ENCODE results near the gene C12orf42. TPM values are rescaled to one million over a fixed set of nuclear protein-coding genes. Genes with fewer than 3 reads are reported as not detected.

C12orf42 gene
- total RNA-seq, 1 donor: not detected

GRCh38 chr12:103313894-103314293 is 181.9 kb downstream of the C12orf42 start:
- DNase-seq (ENCODE audit: low read depth): no peak
- no peak overlapping the region for H3K4me3 ChIP-seq (ENCODE audit: low read depth, low read length)
- TF ChIP-seq, protein P1, sequence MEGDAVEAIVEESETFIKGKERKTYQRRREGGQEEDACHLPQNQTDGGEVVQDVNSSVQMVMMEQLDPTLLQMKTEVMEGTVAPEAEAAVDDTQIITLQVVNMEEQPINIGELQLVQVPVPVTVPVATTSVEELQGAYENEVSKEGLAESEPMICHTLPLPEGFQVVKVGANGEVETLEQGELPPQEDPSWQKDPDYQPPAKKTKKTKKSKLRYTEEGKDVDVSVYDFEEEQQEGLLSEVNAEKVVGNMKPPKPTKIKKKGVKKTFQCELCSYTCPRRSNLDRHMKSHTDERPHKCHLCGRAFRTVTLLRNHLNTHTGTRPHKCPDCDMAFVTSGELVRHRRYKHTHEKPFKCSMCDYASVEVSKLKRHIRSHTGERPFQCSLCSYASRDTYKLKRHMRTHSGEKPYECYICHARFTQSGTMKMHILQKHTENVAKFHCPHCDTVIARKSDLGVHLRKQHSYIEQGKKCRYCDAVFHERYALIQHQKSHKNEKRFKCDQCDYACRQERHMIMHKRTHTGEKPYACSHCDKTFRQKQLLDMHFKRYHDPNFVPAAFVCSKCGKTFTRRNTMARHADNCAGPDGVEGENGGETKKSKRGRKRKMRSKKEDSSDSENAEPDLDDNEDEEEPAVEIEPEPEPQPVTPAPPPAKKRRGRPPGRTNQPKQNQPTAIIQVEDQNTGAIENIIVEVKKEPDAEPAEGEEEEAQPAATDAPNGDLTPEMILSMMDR (IDR thresholded peaks at IDR 0.05; ENCODE audit: insufficient read depth, low read depth, low read length): no peak

DNA sequence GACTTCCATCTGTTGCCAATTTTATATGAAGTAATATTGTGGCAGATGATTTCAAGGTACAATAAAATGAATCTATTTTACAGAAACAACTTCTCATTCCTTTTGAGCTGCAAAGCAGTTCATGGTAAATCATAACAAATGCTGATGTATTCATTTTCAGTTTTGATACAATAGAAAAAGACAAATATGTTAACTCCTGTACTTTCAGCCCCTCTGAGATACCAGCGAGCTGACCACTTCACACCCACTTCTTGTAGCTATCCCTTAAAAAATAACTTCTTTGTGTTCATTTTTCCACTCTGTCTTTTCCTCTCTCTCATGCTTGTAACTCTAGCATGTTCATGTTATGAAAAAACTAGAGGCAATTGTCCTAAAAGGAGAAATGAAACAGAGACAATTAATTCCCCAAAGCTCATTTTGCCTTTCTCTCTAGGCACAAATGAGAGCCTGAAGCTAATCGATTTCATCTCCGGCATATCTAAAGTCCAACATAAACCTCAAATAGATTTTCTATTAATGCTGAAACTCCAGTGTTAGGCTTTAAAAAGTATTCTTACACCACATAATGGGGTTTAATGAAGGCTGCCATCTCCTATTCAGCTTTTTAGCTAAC is 182.9 kb downstream of the C12orf42 start:
- H3K4me3 ChIP-seq (ENCODE audit: low read depth, low read length): no peak overlapping the region
- no peak for DNase-seq (ENCODE audit: low read depth)
- TF ChIP-seq, protein P1 (IDR thresholded peaks at IDR 0.05; ENCODE audit: insufficient read depth, low read depth, low read length): no peak

- TF ChIP-seq, protein P1 (IDR thresholded peaks at IDR 0.05; ENCODE audit: insufficient read depth, low read depth, low read length): no peak
- no peak overlapping the region for H3K4me3 ChIP-seq (ENCODE audit: low read depth, low read length)
- no peak for DNase-seq (ENCODE audit: low read depth)
Measured at GRCh38 chr12:103310546-103311270, 185.1 kb downstream of the C12orf42 start.

DNA sequence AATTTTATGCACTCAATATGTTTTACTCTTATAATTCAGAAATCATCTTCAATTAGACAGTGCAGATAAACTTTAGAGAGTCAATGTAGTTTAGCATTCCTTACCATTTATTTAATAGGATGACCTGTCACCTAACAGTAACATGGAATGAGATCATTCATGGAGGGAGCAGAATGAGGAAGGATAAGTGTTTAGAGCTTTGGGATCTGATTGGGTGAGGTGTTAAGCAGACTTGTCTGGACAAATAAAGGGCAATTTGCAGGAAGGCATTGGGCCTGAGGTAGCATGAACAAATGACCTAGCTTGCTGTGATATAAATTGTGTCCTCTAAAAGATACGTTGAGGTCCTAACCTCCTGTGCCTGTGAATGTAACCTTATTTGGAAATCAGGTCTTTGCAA is 187.4 kb downstream of the C12orf42 start:
- TF ChIP-seq, protein P1 (IDR thresholded peaks at IDR 0.05; ENCODE audit: insufficient read depth, low read depth, low read length): no peak

GRCh38 chr12:103303484-103303883 is 192.3 kb downstream of the C12orf42 start:
- TF ChIP-seq, protein P1 (IDR thresholded peaks at IDR 0.05; ENCODE audit: insufficient read depth, low read depth, low read length): no peak
- no peak for DNase-seq (ENCODE audit: low read depth)
- H3K4me3 ChIP-seq (ENCODE audit: low read depth, low read length): no peak overlapping the region

More for the DNA sequence above, 187.4 kb downstream of the C12orf42 start:
- no peak overlapping the region for H3K4me3 ChIP-seq (ENCODE audit: low read depth, low read length)
- no peak for DNase-seq (ENCODE audit: low read depth)

DNA sequence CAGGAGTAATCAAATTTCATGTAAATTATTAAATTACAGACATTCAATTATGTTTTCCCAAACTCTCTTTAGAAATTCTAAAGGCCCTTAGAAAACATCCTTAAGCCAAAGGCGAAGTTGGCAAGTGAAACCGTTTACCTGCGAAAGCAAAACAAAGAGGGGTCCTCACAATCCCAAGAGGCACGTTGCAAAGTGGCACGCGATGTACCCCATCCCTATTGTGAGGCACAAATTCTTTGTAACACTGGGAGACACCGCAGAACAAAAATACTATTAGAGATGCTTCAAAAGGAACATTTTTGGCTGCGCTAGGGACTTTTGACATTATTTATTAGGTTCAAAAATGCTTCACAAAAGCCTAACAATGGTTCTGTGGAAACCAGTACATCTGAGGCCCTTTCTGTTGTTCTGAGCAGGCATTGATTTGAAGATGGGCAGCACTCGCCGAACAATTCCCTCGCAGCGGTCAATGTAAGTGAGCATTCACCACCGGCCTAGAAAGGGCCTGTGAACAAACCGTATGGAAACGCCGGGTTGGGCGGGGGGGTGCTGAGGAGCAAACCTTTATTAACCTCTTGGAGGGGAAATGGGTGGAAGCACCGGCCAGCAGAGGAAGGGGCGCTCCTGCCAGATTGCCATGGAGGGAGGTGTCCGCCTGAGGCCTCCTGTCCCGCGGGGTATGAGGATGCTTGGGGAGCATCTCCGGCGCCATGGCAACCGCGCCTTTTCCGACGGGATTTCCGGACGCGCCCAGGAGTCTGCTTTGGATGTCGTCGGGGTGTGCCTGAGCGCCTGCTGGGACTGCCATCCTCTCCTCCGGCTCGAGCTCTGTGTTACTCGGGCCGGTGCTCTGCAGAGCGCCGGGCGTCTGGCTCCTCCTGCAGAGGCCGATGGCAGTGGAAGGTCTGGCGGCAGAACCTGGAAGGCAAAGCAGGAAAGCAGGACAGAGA is 193.9 kb downstream of the C12orf42 start:
- DNase-seq (ENCODE audit: low read depth): no peak
- TF ChIP-seq, protein P1 (IDR thresholded peaks at IDR 0.05; ENCODE audit: insufficient read depth, low read depth, low read length): no peak
- no peak overlapping the region for H3K4me3 ChIP-seq (ENCODE audit: low read depth, low read length)

All from fibroblast of villous mesenchyme (primary cell).